GM21737 (cell line): ENCODE measurements around the gene PPIL6.
A peak's percentile ranks its signal among the peaks of the same experiment; 100 is the strongest.
"Not testable (repeated sequence)": the region's sequence is repeated elsewhere in the genome, so short reads cannot be mapped to it uniquely, and the experiment has no call there.

Experiments used
- ATAC-seq: cut with Tn5 transposase; IDR thresholded peaks from one replicate; pipeline ENCODE4 v1.9.1; 2021; ENCODE audit warnings: mild to moderate bottlenecking, moderate library complexity; ENCODE audit not compliant: unreplicated experiment

Gene PPIL6

GRCh38 chr6:109467696-109468095 is 27.3 kb upstream of the PPIL6 start:
- ATAC-seq, result no peak

GRCh38 chr6:109466212-109466923 is 25.9 kb upstream of the PPIL6 start:
- no peak for ATAC-seq

GRCh38 chr6:109465772-109466171 is 25.3 kb upstream of the PPIL6 start:
- ATAC-seq, result no peak

GRCh38 chr6:109461733-109462526 is 21.5 kb upstream of the PPIL6 start:
- no peak for ATAC-seq

- not testable (repeated sequence) for ATAC-seq
Observed at GRCh38 chr6:109461205-109461604, 20.8 kb upstream of the PPIL6 start.

- ATAC-seq, result no peak
Observed at GRCh38 chr6:109460161-109460829, 19.9 kb upstream of the PPIL6 start.

- peak; percentile 25 for ATAC-seq
Observed at GRCh38 chr6:109458774-109459531, 18.5 kb upstream of the PPIL6 start.

- no peak for ATAC-seq
Observed at GRCh38 chr6:109457562-109457996, 17.2 kb upstream of the PPIL6 start.

- no peak for ATAC-seq
Observed at GRCh38 chr6:109456710-109457561, 16.5 kb upstream of the PPIL6 start.

GRCh38 chr6:109456111-109456583 is 15.7 kb upstream of the PPIL6 start:
- no peak for ATAC-seq

GRCh38 chr6:109455437-109456110 is 15.1 kb upstream of the PPIL6 start, which contains the start of gene MICAL1:
MICAL1 (minus strand) TSS chr6:109455772; CDS start chr6:109454196, 1,576 bp downstream.
- ATAC-seq, result peak; percentile 55

GRCh38 chr6:109454496-109455436 is 14.3 kb upstream of the PPIL6 start:
- peak; percentile 24 for ATAC-seq

GRCh38 chr6:109453594-109454495 is 13.4 kb upstream of the PPIL6 start:
- ATAC-seq, result no peak

GRCh38 chr6:109453156-109453555 is 12.7 kb upstream of the PPIL6 start:
- no peak for ATAC-seq

GRCh38 chr6:109452181-109452580 is 11.8 kb upstream of the PPIL6 start:
- ATAC-seq, result no peak

GRCh38 chr6:109451376-109451775 is 10.9 kb upstream of the PPIL6 start:
- ATAC-seq, result no peak

- ATAC-seq, result no peak
Observed at GRCh38 chr6:109450801-109451200, 10.4 kb upstream of the PPIL6 start.
